Neural progenitor cell (in vitro differentiated cells): Measurements from ENCODE around the gene ETHE1.

ENCODE experiments used
- CTCF ChIP-seq: fragments of 200-600 bp; sonication (generic); IDR thresholded peaks from 2 replicates; pipeline ENCODE4 v1.5.1; 2017; ENCODE audit warnings: antibody characterized with exemption, mild to moderate bottlenecking
- EZH2 ChIP-seq: fragments of 200-600 bp; sonication (generic); IDR thresholded peaks from 2 replicates; pipeline ENCODE4 v1.6.1; 2017; ENCODE audit warnings: antibody characterized with exemption, mild to moderate bottlenecking, moderate library complexity
- EZH2phosphoT487 ChIP-seq: fragments of 200-600 bp; sonication (generic); IDR thresholded peaks from 2 replicates; pipeline ENCODE4 v1.6.1; 2017; ENCODE audit warnings: antibody characterized with exemption

GRCh38 chr19:43575955-43576878 is 49.2 kb upstream of the ETHE1 start:
- TF ChIP-seq CTCF (no peak), EZH2phosphoT487 (no peak), EZH2 (no peak)
